K562 (cell line): ENCODE data around the gene PVALEF. TPM values are rescaled to one million over a fixed set of nuclear protein-coding genes. Genes with fewer than 3 reads are reported as not detected.

Experiments used
- COPS2 ChIP-seq: fragments of 450-650 bp; conservative IDR thresholded peaks from 2 replicates; pipeline ENCODE4 v1.6.1; 2016; ENCODE audit warnings: mild to moderate bottlenecking, moderate library complexity
- SNRNP70 ChIP-seq: fragments of 200-400 bp; formaldehyde crosslinking; optimal IDR thresholded peaks from 2 replicates; pipeline ENCODE3; 2017; ENCODE audit warnings: low read depth, low read length
- ZNF318 ChIP-seq, 2 experiments: fragments of 450-650 bp; IDR thresholded peaks; 2 replicates each; pipeline ENCODE4 v1.6.1; 2016; ENCODE audit warnings: mild to moderate bottlenecking in 2 of 2, borderline replicate concordance in 1 of 2, low read depth in 1 of 2, moderate library complexity in 1 of 2
- polyA plus RNA-seq, 8 experiments: library from polyadenylated mRNA; depleted of rRNA in 4 of 8; stranded (reverse) in 5 of 8; unstranded in 3 of 8; fragments of >200 nt; fragmentation: Nextera tagmentation in 2 of 8; fragmentation: Illumina TruSeq in 1 of 8; extraction: Ambion mirVana in 2 of 8; extraction: Trizol in 1 of 8; gene quantifications; 2 replicates each; pipeline versions ENCODE4 v1.2.1 to v1.2.3, GENCODE V29; 2011 to 2014; ENCODE audit warnings: inconsistent platforms in 1 of 8, missing spikeins in 1 of 8
- total RNA-seq, 7 experiments: library from RNA; depleted of rRNA in 6 of 7; stranded (reverse); fragments of >200 nt in 6 of 7; fragmentation: Illumina TruSeq in 2 of 7; extraction: Trizol in 2 of 7; gene quantifications; 2 replicates each; pipeline versions ENCODE4 v1.2.1 to v1.2.3, GENCODE V29; 2011 to 2021; ENCODE audit warnings: low replicate concordance in 1 of 7

Gene PVALEF
- total and polyA plus RNA-seq, 9 of the 15 experiments (the other 6 are each of a cell fraction or from before 2014, with no cell fraction given), result not detected

DNA sequence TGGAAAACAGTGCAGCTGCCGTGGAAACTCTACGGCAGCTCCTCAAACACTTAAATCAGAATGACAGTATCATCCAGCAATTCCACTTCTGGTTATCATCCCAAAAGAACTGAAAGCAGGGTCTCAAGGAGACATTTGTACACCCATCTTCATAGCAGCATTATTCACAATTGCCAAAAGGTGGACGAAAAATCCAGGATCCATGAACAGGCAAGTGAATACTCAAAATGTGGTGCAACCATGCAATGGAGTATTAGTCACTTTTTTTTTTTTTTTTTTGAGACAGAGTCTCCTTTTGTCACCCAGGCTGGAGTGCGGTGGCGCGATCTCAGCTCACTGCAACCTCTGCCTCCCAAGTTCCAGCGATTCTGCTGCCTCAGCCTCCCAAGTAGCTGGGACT, 11.4 kb downstream of the PVALEF start (continued):
- no peak for TF ChIP-seq ZNF318 (IDR thresholded peaks at IDR 0.05; ENCODE audit: borderline replicate concordance in 1 of 2, low read depth in 1 of 2)
- no peak for TF ChIP-seq COPS2
- TF ChIP-seq SNRNP70, result no peak
- TF ChIP-seq, all 486 proteins: peak for 0
